ENCODE results near the gene POLR2M. TPM values are rescaled to one million over a fixed set of nuclear protein-coding genes. Genes with fewer than 3 reads are reported as not detected.

POLR2M gene
- total RNA-seq, 4 donors from 2014 or later = 25.5 to 430 (median 34.7) TPM

- no peak for DNase-seq (ENCODE audit: low spot score in 2 of 2)
- no peak overlapping the region for H3K4me3 ChIP-seq (ENCODE audit: low read depth, poor library complexity, severe bottlenecking)
- WGBS, 2 donors = 14 to 17% methylated on average over 2 of the region's 2 CpGs
- intact Hi-C loops (cut with DNase I; ENCODE audit: low total_unique reads) = no loop called here
- TF ChIP-seq, protein P1, sequence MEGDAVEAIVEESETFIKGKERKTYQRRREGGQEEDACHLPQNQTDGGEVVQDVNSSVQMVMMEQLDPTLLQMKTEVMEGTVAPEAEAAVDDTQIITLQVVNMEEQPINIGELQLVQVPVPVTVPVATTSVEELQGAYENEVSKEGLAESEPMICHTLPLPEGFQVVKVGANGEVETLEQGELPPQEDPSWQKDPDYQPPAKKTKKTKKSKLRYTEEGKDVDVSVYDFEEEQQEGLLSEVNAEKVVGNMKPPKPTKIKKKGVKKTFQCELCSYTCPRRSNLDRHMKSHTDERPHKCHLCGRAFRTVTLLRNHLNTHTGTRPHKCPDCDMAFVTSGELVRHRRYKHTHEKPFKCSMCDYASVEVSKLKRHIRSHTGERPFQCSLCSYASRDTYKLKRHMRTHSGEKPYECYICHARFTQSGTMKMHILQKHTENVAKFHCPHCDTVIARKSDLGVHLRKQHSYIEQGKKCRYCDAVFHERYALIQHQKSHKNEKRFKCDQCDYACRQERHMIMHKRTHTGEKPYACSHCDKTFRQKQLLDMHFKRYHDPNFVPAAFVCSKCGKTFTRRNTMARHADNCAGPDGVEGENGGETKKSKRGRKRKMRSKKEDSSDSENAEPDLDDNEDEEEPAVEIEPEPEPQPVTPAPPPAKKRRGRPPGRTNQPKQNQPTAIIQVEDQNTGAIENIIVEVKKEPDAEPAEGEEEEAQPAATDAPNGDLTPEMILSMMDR (IDR thresholded peaks at IDR 0.05) = no peak
- TF ChIP-seq POLR2A (IDR thresholded peaks at IDR 0.05) = no peak
Observed at GRCh38 chr15:57703387-57703786, 3.1 kb upstream of the POLR2M start.

DNA sequence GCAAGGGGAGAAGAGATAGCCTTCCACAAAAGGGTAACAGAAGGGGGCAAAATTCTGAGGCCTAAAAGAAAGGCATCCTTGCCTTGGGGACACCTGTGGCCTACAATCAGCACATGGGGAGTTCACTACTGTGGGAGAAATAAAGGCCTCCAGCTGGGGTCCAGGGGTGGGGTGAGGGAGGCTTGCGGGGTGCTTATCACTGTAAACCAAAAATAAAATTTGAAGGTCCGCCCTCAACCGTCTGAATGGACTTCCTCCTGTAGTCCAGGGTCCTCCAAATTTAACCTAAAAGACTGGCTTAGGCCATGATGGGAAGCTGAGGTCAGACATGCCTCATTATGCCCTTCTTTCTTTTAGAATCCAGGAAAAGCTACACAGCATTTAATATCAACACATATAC, 2.1 kb upstream of the POLR2M start:
- DNase-seq (ENCODE audit: low spot score in 2 of 2) = no peak

DNA sequence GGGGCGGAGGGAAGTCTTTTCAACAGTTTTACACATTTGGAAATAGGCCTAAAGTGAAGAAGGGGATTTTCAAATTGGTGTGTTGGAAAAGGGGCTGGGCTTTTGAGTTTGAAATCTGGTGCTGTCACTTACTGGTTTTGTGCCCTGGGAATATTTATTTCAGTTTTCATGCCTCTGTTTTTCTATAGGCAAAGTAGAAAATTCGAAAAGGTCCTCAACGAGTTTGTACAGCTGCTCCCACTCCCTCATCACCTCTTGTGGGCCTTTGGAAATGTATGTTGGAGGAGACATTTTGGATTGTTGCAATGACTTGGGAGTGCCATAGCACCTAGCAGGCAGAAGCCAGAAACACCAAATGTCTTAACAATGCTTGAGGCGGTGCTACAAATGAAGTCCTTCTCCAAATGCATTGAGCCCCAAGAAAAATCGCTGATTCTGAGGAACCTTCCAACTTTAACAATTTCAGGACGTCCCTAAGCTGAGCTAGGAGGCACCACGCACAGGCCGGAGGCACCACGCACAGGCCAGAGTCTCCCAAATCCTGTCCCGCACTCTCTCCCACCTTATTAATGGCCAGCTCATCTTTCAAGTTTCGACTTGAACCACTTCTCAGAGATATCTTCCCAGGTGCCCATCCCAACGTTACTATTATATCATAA, 639 bp upstream of the POLR2M start:
- intact Hi-C loops (cut with DNase I; ENCODE audit: low total_unique reads) = no loop called here
- no peak for DNase-seq (ENCODE audit: low spot score in 2 of 2)
- 75 to 78% methylated on average over 12 of the region's 12 CpGs for WGBS, 2 donors
- no peak for TF ChIP-seq POLR2A (IDR thresholded peaks at IDR 0.05)
- TF ChIP-seq, protein P1 (IDR thresholded peaks at IDR 0.05) = no peak
- no peak overlapping the region for H3K4me3 ChIP-seq (ENCODE audit: low read depth, poor library complexity, severe bottlenecking)

More for the DNA sequence above, 2.1 kb upstream of the POLR2M start:
- TF ChIP-seq, protein P1 (IDR thresholded peaks at IDR 0.05) = no peak
- no peak for TF ChIP-seq POLR2A (IDR thresholded peaks at IDR 0.05)
- no peak overlapping the region for H3K4me3 ChIP-seq (ENCODE audit: low read depth, poor library complexity, severe bottlenecking)
- intact Hi-C loops (cut with DNase I; ENCODE audit: low total_unique reads) = no loop called here
- 88 to 96% methylated on average over 3 of the region's 3 CpGs for WGBS, 2 donors

- no peak overlapping the region for H3K4me3 ChIP-seq (ENCODE audit: low read depth, poor library complexity, severe bottlenecking)
- TF ChIP-seq, protein P1 (IDR thresholded peaks at IDR 0.05) = no peak
- no peak for DNase-seq (ENCODE audit: low spot score in 2 of 2)
- 45% methylated on average over 4 of the region's 4 CpGs for WGBS, 2 donors
- intact Hi-C loops (cut with DNase I; ENCODE audit: low total_unique reads) = no loop called here
Observed at GRCh38 chr15:57708047-57708446, 1.5 kb downstream of the POLR2M start.

GRCh38 chr15:57718309-57718708, 11.8 kb downstream of the POLR2M start:
- intact Hi-C loops (cut with DNase I; ENCODE audit: low total_unique reads) = no loop called here
- no peak for DNase-seq (ENCODE audit: low spot score in 2 of 2)
- 86 to 89% methylated on average over 2 of the region's 2 CpGs for WGBS, 2 donors
- no peak overlapping the region for H3K4me3 ChIP-seq (ENCODE audit: low read depth, poor library complexity, severe bottlenecking)
- no peak for TF ChIP-seq POLR2A (IDR thresholded peaks at IDR 0.05)
- TF ChIP-seq, protein P1 (IDR thresholded peaks at IDR 0.05) = no peak

DNA sequence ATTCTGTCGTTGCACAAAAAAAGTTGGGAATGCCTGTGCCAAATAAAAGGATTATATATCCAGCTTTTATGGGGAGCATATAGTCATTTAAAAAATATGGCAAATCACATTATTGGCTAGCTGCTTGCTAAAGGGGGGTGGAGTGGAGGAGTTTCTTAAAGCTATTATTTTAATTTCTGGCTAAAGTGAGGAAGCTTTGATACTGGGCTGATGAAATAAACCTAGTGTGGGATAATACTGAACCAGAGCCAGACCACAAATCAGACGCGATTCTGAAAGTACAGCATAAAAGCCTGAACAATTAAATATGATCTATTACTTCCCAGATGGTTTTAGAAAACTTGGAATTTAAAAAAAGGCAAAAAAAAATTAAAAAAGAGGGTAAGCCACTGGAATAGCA, 14.4 kb downstream of the POLR2M start:
- 39 to 48% methylated on average over 3 of the region's 3 CpGs for WGBS, 2 donors

More for the DNA sequence above, 14.4 kb downstream of the POLR2M start:
- no peak overlapping the region for H3K4me3 ChIP-seq (ENCODE audit: low read depth, poor library complexity, severe bottlenecking)
- DNase-seq (ENCODE audit: low spot score in 2 of 2) = no peak
- intact Hi-C loops (cut with DNase I; ENCODE audit: low total_unique reads) = no loop called here
- no peak for TF ChIP-seq POLR2A (IDR thresholded peaks at IDR 0.05)
- TF ChIP-seq, protein P1 (IDR thresholded peaks at IDR 0.05) = no peak
